ENCODE results near the gene MINDY1. TPM values are rescaled to one million over a fixed set of nuclear protein-coding genes. Genes with fewer than 3 reads are reported as not detected.

MINDY1 gene
- total and polyA plus RNA-seq, 2 donors (not counting 1 experiment from before 2014, with no cell fraction given), result 7.6 to 16.1 TPM

DNA sequence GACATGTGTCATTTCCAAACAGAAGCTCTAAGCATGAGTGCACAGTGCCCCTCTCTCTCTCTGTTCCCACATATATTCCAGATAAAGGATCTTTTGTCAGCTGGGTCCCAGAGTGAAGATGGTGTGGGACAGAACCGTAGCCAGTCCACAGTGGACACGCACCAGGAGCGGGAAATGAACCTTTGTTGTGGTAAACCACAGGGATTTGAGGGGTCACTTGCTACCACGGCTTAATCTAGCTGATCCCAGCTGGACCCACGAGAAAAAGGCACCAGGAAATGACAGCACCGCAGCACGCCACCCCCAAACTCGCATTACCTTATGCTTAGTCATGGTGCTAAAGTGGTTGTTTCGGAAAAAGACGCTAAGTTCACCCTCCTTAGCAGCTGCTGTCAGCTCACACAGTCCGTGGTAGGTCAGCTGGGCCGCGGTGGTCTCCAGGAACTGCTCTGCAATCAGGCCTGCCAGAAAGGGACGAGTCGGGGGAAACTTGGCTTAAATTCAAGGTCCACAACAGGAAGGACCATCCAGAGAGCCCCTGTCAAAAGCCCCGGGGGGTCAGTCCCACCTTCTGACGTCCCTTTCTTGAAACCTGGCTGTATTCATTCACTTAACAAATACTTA lies 7.5 kb downstream of the MINDY1 start:
- ChIA-PET CTCF (interaction anchor here (0.6 to 5.3 kb wide), 7 partner anchors 10 to 744 kb away, joined by 3 to 35 read pairs (median 3); partner anchors contain the start of gene ANXA9), POLR2A (no interaction called here)
- Histone ChIP-seq H3K4me2 (replicated peaks; ENCODE audit: low read depth, low read length, poor library complexity, severe bottlenecking) (no peak overlapping the region), H4K20me1 (ENCODE audit: control insufficient read depth, insufficient read depth, low read length, poor library complexity, severe bottlenecking) (no peaks in the 10 kb centered on the region), H3K79me2 (ENCODE audit: control insufficient read depth, insufficient read depth, low read length) (no peaks in the 10 kb centered on the region), H3K9ac (ENCODE audit: low read length) (no peak overlapping the region), H3K27me3 (replicated peaks in 1 of 4; ENCODE audit: control extremely low read depth in 1 of 4, control insufficient read depth in 3 of 4, insufficient read depth in 4 of 4, low read length in 3 of 4) (no peaks in the 10 kb centered on the region), H3K9me3 (ENCODE audit: control extremely low read depth in 1 of 3, control insufficient read depth in 2 of 3, insufficient read depth in 1 of 3, low read length in 2 of 3) (no peaks in the 10 kb centered on the region), H3K27ac (ENCODE audit: low read length in 2 of 2) (no peak overlapping the region), H3K4me3 (ENCODE audit: control extremely low read depth in 1 of 5, extremely low read depth in 1 of 5, insufficient read depth in 1 of 5, low read depth in 2 of 5, low read length in 4 of 5) (no peak overlapping the region), H2AFZ (ENCODE audit: insufficient read depth, low read depth, low read length, poor library complexity, severe bottlenecking) (no peak overlapping the region), H3K4me1 (ENCODE audit: control insufficient read depth in 2 of 2, insufficient read depth in 2 of 2, low read length in 2 of 2) (peaks cover 5 to 16% of the 10 kb centered on the region in 2 donors), H3K36me3 (replicated peaks in 1 of 2; ENCODE audit: control extremely low read depth in 1 of 2, control insufficient read depth in 1 of 2, extremely low read depth in 1 of 2, insufficient read depth in 2 of 2, low read length in 1 of 2) (peaks cover 3 to 15% of the 10 kb centered on the region in 2 experiments)
- no peak overlapping the region for H3K4me3 Mint-ChIP-seq
- intact Hi-C loops (cut with micrococcal nuclease), result loop anchor here (5.0 to 10.0 kb wide), 2 partner anchors 537 to 744 kb away; partner anchors contain the start of gene CA14
- H3K27me3 Mint-ChIP-seq, result no peaks in the 10 kb centered on the region
- WGBS (ENCODE audit: insufficient coverage), result 46% methylated on average over 14 of the region's 17 CpGs
- DNase-seq (no peak), ATAC-seq (ENCODE audit: low read depth) (no peak)
- H3K4me1 Mint-ChIP-seq, result peaks cover 19% of the 10 kb centered on the region
- TF ChIP-seq EZH2 (IDR thresholded peaks at IDR 0.05; ENCODE audit: borderline replicate concordance, insufficient read depth, low read depth, low read length, poor library complexity, severe bottlenecking), result no peak
- TF ChIP-seq, protein P1, sequence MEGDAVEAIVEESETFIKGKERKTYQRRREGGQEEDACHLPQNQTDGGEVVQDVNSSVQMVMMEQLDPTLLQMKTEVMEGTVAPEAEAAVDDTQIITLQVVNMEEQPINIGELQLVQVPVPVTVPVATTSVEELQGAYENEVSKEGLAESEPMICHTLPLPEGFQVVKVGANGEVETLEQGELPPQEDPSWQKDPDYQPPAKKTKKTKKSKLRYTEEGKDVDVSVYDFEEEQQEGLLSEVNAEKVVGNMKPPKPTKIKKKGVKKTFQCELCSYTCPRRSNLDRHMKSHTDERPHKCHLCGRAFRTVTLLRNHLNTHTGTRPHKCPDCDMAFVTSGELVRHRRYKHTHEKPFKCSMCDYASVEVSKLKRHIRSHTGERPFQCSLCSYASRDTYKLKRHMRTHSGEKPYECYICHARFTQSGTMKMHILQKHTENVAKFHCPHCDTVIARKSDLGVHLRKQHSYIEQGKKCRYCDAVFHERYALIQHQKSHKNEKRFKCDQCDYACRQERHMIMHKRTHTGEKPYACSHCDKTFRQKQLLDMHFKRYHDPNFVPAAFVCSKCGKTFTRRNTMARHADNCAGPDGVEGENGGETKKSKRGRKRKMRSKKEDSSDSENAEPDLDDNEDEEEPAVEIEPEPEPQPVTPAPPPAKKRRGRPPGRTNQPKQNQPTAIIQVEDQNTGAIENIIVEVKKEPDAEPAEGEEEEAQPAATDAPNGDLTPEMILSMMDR (IDR thresholded peaks at IDR 0.05), result no peak
- no peaks in the 10 kb centered on the region for H3K9me3 Mint-ChIP-seq (ENCODE audit: insufficient read depth)
- no peak overlapping the region for H3K27ac Mint-ChIP-seq

DNA sequence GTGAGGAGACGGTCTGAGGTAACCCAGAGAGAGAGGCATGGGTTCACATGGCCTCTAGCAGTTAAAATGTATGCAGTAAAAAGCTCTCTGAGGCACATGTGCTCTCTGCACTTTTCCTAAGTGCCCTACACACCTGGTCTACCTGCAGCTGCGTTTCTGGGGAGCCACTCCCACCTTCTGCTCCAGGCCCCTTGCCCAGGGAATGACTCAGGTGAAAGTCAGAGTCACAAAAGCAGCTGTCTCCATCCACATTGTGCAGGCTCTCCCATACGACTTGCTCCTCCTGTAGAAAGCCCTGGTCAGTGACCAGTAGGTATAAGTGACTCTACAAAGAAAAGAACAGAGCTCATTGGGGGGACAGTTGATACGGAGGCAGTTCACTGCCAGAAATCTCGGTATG lies 8.8 kb downstream of the MINDY1 start:
- CTCF ChIA-PET, result interaction anchor here (1.0 to 5.3 kb wide), 4 partner anchors 8 to 743 kb away, joined by 3 to 63 read pairs (median 19); partner anchors contain the start of genes ANXA9 and MINDY1
- Histone ChIP-seq H3K4me3 (ENCODE audit: control extremely low read depth in 1 of 5, extremely low read depth in 1 of 5, insufficient read depth in 1 of 5, low read depth in 2 of 5, low read length in 4 of 5) (no peak overlapping the region), H3K79me2 (ENCODE audit: control insufficient read depth, insufficient read depth, low read length) (no peaks in the 10 kb centered on the region), H4K20me1 (ENCODE audit: control insufficient read depth, insufficient read depth, low read length, poor library complexity, severe bottlenecking) (no peaks in the 10 kb centered on the region), H2AFZ (ENCODE audit: insufficient read depth, low read depth, low read length, poor library complexity, severe bottlenecking) (no peak overlapping the region), H3K27me3 (replicated peaks in 1 of 4; ENCODE audit: control extremely low read depth in 1 of 4, control insufficient read depth in 3 of 4, insufficient read depth in 4 of 4, low read length in 3 of 4) (no peaks in the 10 kb centered on the region), H3K36me3 (replicated peaks in 1 of 2; ENCODE audit: control extremely low read depth in 1 of 2, control insufficient read depth in 1 of 2, extremely low read depth in 1 of 2, insufficient read depth in 2 of 2, low read length in 1 of 2) (peaks cover 3 to 15% of the 10 kb centered on the region in 2 experiments), H3K4me1 (ENCODE audit: control insufficient read depth in 2 of 2, insufficient read depth in 2 of 2, low read length in 2 of 2) (peaks cover 2 to 7% of the 10 kb centered on the region in 2 donors), H3K9me3 (ENCODE audit: control extremely low read depth in 1 of 3, control insufficient read depth in 2 of 3, insufficient read depth in 1 of 3, low read length in 2 of 3) (no peaks in the 10 kb centered on the region), H3K27ac (ENCODE audit: low read length in 2 of 2) (no peak overlapping the region), H3K4me2 (replicated peaks; ENCODE audit: low read depth, low read length, poor library complexity, severe bottlenecking) (no peak overlapping the region), H3K9ac (ENCODE audit: low read length) (no peak overlapping the region)
- no peak for ATAC-seq (ENCODE audit: low read depth)
- Mint-ChIP-seq H3K27me3 (no peaks in the 10 kb centered on the region), H3K27ac (no peak overlapping the region), H3K9me3 (ENCODE audit: insufficient read depth) (no peaks in the 10 kb centered on the region), H3K4me1 (peaks cover 11% of the 10 kb centered on the region), H3K4me3 (no peak overlapping the region)
- DNase-seq, result no peak
- intact Hi-C loops (cut with micrococcal nuclease), result loop anchor here (5.0 to 10.0 kb wide), 2 partner anchors 536 to 743 kb away; partner anchors contain the start of gene CA14
- no peak for TF ChIP-seq EZH2 (IDR thresholded peaks at IDR 0.05; ENCODE audit: borderline replicate concordance, insufficient read depth, low read depth, low read length, poor library complexity, severe bottlenecking)
- TF ChIP-seq, protein P1 (IDR thresholded peaks at IDR 0.05), result no peak
- POLR2A ChIA-PET, result no interaction called here
- 91% methylated on average over 4 of the region's 5 CpGs for WGBS (ENCODE audit: insufficient coverage)

Measured in B cell (primary cell).